Measurements from ENCODE around the gene LRP1B. TPM values are rescaled to one million over a fixed set of nuclear protein-coding genes. Genes with fewer than 3 reads are reported as not detected.

LRP1B gene
- total and polyA plus RNA-seq, 2 experiments from 2014 or later: not detected

DNA sequence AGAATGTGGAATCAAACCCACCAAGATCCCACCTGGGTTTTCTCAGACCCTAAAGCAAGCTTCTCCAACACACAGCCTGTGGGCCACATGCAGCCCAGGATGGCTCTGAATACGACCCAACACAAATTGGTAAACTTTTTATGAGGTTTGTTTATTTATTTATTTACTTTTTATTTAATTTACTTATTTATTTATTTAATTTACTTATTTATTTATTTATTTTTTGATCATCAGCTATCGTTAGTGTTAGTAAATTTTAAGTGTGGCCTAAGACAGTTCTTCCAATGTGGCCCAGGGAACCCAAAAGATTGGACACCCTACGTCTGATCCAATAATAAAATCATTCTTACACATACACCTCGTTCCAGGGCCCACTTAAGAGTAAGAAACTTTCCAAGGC is 1451.1 kb downstream of the LRP1B start:
- no peak overlapping the region for H3K4me2 ChIP-seq (ENCODE audit: unreplicated experiment)
- no peaks in the 10 kb centered on the region for H3K9me3 ChIP-seq (ENCODE audit: low read depth)
- H3F3A ChIP-seq (ENCODE audit: insufficient read depth): no peaks in the 10 kb centered on the region
- no peaks in the 10 kb centered on the region for H3K9me2 ChIP-seq (ENCODE audit: insufficient read depth)
- no peaks in the 10 kb centered on the region for H4K20me1 ChIP-seq (ENCODE audit: insufficient read depth)
- no peaks in the 10 kb centered on the region for H3K36me3 ChIP-seq (ENCODE audit: low read depth)
- in situ Hi-C loops (cut with MboI): no loop called here
- TF ChIP-seq EZH2 (IDR thresholded peaks at IDR 0.05; ENCODE audit: insufficient read depth, poor library complexity, severe bottlenecking): no peak
- no peak for TF ChIP-seq EZH2phosphoT487 (IDR thresholded peaks at IDR 0.05; ENCODE audit: insufficient read depth, low read depth)
- DNase-seq: no peak
- no peaks in the 10 kb centered on the region for H3K79me2 ChIP-seq (ENCODE audit: insufficient read depth)
- no peak overlapping the region for H2AFZ ChIP-seq
- WGBS, 2 experiments (ENCODE audit: low coverage in 1 of 2, low lambda C conversion rate in 2 of 2, missing lambda C conversion rate in 2 of 2): 45 to 52% methylated on average over 4 of the region's 4 CpGs
- H3K4me1 ChIP-seq (ENCODE audit: insufficient read depth): no peaks in the 10 kb centered on the region
- H3K4me3 ChIP-seq: no peak overlapping the region
- H3K27me3 ChIP-seq (replicated peaks; ENCODE audit: insufficient read depth): no peaks in the 10 kb centered on the region
- H3K27ac ChIP-seq: no peak overlapping the region
- no peak overlapping the region for H3K9ac ChIP-seq

DNA sequence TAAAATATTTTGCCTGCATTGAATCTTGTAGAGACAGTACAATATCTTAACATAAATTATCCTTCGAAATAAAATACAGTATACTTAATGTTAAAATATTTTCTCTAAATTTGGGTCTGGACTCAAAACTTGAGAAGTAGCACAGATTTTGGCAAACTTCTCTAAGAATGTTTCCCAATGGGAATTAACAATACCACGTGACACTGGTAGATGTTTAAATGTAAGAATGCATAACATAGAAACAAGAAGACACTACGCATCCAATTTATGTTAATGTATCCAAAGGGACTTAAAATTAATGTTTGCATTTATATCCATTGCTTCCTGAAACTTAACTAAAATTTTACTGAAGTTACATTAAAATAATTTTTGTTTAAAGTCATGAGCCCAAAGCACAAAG is 1460.9 kb downstream of the LRP1B start:
- Histone ChIP-seq H3K4me1 (ENCODE audit: insufficient read depth) (no peaks in the 10 kb centered on the region), H3K4me2 (ENCODE audit: unreplicated experiment) (no peak overlapping the region), H3K27ac (no peak overlapping the region), H3K79me2 (ENCODE audit: insufficient read depth) (no peaks in the 10 kb centered on the region), H4K20me1 (ENCODE audit: insufficient read depth) (no peaks in the 10 kb centered on the region), H3K36me3 (ENCODE audit: low read depth) (no peaks in the 10 kb centered on the region), H3K4me3 (no peak overlapping the region), H3K9me2 (ENCODE audit: insufficient read depth) (no peaks in the 10 kb centered on the region), H2AFZ (no peak overlapping the region), H3F3A (ENCODE audit: insufficient read depth) (no peaks in the 10 kb centered on the region), H3K27me3 (replicated peaks; ENCODE audit: insufficient read depth) (no peaks in the 10 kb centered on the region), H3K9ac (no peak overlapping the region), H3K9me3 (ENCODE audit: low read depth) (no peaks in the 10 kb centered on the region)
- TF ChIP-seq EZH2 (IDR thresholded peaks at IDR 0.05; ENCODE audit: insufficient read depth, poor library complexity, severe bottlenecking) (no peak), EZH2phosphoT487 (IDR thresholded peaks at IDR 0.05; ENCODE audit: insufficient read depth, low read depth) (no peak)
- DNase-seq: no peak
- in situ Hi-C loops (cut with MboI): no loop called here
- 56 to 62% methylated on average over 3 of the region's 3 CpGs for WGBS, 2 experiments (ENCODE audit: low coverage in 1 of 2, low lambda C conversion rate in 2 of 2, missing lambda C conversion rate in 2 of 2)

DNA sequence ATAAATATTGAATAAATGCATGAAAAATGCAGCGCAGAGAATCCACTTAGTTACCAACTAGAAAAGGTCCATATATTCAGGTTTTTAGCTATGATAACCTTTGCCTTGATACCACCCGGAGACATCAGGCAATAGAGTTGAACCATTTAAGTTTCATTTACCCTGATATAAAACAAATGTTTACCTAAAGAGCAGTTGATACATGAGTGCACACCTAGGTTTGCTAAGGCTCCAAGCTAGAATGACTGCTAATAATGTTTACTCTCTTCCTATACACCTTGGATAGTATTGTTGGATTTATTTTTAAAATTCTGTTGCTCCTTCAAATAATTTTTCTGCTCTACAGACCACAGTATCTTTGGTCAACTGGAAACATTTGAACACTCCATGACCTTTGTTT is 1463.6 kb downstream of the LRP1B start:
- H3K27me3 ChIP-seq (replicated peaks; ENCODE audit: insufficient read depth): no peaks in the 10 kb centered on the region
- no peaks in the 10 kb centered on the region for H3K9me2 ChIP-seq (ENCODE audit: insufficient read depth)
- no peak overlapping the region for H3K9ac ChIP-seq
- no peaks in the 10 kb centered on the region for H4K20me1 ChIP-seq (ENCODE audit: insufficient read depth)
- no peaks in the 10 kb centered on the region for H3K79me2 ChIP-seq (ENCODE audit: insufficient read depth)
- TF ChIP-seq EZH2phosphoT487 (IDR thresholded peaks at IDR 0.05; ENCODE audit: insufficient read depth, low read depth) (no peak), EZH2 (IDR thresholded peaks at IDR 0.05; ENCODE audit: insufficient read depth, poor library complexity, severe bottlenecking) (no peak)
- no peaks in the 10 kb centered on the region for H3F3A ChIP-seq (ENCODE audit: insufficient read depth)
- WGBS, 2 experiments (ENCODE audit: low coverage in 1 of 2, low lambda C conversion rate in 2 of 2, missing lambda C conversion rate in 2 of 2): 74 to 87% methylated on average over 2 of the region's 2 CpGs
- in situ Hi-C loops (cut with MboI): no loop called here
- H3K4me1 ChIP-seq (ENCODE audit: insufficient read depth): no peaks in the 10 kb centered on the region
- H3K9me3 ChIP-seq (ENCODE audit: low read depth): no peaks in the 10 kb centered on the region
- no peak for DNase-seq
- no peaks in the 10 kb centered on the region for H3K36me3 ChIP-seq (ENCODE audit: low read depth)
- no peak overlapping the region for H3K4me2 ChIP-seq (ENCODE audit: unreplicated experiment)
- H2AFZ ChIP-seq: no peak overlapping the region
- no peak overlapping the region for H3K27ac ChIP-seq
- H3K4me3 ChIP-seq: no peak overlapping the region

DNA sequence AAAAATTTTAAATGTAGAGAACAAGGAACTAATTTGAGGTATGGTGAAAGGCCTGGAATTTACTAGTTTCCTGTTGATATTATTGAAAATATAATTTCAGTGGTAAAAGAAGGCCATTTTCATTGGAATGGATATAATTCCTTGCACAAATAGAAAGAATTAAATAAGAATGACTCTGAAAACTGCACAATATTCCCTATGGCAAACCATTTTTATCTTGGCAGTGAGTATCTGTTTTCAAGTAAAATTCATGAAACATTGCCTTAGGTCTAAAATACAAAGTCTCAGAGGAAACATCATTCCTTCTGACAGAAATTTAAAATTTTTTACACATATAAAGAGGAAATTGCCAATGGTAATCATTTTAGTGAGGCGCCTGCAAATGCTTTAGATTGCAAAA is 1468.3 kb downstream of the LRP1B start:
- Histone ChIP-seq H3K27ac (no peak overlapping the region), H4K20me1 (ENCODE audit: insufficient read depth) (no peaks in the 10 kb centered on the region), H2AFZ (no peak overlapping the region), H3F3A (ENCODE audit: insufficient read depth) (no peaks in the 10 kb centered on the region), H3K36me3 (ENCODE audit: low read depth) (no peaks in the 10 kb centered on the region), H3K9me2 (ENCODE audit: insufficient read depth) (no peaks in the 10 kb centered on the region), H3K79me2 (ENCODE audit: insufficient read depth) (no peaks in the 10 kb centered on the region), H3K27me3 (replicated peaks; ENCODE audit: insufficient read depth) (no peaks in the 10 kb centered on the region), H3K4me3 (no peak overlapping the region), H3K4me1 (ENCODE audit: insufficient read depth) (no peaks in the 10 kb centered on the region), H3K9ac (no peak overlapping the region), H3K4me2 (ENCODE audit: unreplicated experiment) (no peak overlapping the region), H3K9me3 (ENCODE audit: low read depth) (no peaks in the 10 kb centered on the region)
- DNase-seq: no peak
- WGBS, 2 experiments (ENCODE audit: low coverage in 1 of 2, low lambda C conversion rate in 2 of 2, missing lambda C conversion rate in 2 of 2): 58 to 84% methylated on average over 1 of the region's 1 CpG
- in situ Hi-C loops (cut with MboI): no loop called here
- no peak for TF ChIP-seq EZH2phosphoT487 (IDR thresholded peaks at IDR 0.05; ENCODE audit: insufficient read depth, low read depth)
- no peak for TF ChIP-seq EZH2 (IDR thresholded peaks at IDR 0.05; ENCODE audit: insufficient read depth, poor library complexity, severe bottlenecking)
